HK-2 (cell line): ENCODE data around the gene NCOR2.

ENCODE experiments used
- DNase-seq: peaks from one replicate; pipeline ENCODE4 v3.0.0-alpha.2; 2018; ENCODE audit not compliant: unreplicated experiment

NCOR2 gene

GRCh38 chr12:124566997-124567672, at the start of gene NCOR2:
TSS of gene NCOR2 (minus strand) at chr12:124567612. CDS start at chr12:124495251, 72,361 bp downstream.
- peak; percentile 42 for DNase-seq

DNA sequence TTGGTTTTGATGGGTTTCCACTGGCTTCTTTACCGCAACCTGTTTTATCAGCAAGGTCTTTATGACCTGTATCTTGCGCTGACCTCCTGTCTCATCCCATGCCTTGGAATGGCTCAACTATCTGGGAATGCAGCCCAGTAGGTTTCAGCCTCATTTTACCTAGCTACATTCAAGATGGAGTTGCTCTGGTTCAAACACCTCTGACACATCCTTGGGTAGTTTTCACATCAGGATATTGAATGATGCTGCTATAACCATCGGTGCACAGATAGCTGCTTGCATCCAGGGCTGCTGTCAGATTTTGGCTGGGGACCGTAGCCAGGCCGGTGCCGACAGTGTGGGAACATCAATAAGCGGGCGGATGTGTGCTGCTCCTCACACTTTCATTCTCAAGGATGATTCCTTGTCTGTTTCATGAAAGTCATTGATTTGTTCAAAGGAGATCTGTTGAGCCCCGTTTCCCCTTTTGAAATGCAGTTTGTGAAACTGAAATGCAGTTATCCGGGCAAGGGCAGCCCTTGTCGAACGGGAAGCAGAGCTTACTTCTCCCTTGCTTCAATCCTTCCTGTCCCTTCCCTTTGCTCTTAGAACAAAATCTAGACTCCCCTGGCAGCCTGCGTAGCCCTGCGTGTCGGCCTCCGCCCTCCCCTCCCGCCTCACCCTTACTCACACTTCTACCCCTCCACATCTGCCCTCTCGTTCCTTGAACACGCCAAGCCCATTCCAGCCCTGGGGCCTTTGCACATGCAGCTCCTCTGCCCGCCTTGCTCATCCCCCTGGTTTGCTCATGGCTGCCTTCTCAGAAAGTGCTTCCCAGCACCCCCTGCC, 49.2 kb upstream of the NCOR2 start:
- no peak for DNase-seq

DNA sequence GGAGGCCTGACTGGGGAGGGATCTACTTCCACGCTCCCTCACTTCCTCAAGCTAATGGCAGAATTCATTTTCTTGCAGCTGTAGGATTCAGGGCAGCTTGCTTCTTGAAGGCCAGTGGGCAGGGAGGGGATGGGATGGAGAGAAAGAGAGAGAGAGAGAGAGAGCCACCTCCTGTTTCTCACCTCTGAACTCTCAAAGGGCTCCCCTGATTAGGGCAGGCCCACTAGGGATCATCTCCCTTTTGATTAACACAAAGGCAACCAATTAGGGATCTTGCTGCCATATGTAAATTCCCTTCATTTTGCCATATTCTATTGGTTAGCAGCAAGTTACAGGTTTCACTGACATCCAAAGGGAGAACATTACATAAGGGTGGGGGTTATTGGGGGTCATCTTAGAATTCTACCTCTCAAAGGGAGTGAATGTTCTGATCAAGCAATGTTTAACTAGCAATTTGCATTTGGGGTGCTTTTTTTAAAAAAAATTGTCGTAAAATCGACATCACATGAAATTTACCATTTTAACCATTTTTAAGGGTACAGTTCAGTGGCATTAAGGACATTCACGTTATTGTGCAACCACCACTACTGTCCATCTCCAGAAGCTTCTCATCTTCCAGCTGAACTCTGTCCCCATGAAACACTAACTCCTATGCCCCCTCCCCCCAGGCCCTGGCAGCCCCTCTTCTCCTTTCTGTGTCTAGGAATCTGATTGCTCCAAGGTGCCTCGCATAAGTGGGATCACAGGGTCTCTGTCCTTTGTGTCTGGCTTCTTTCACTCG, 47.3 kb upstream of the NCOR2 start:
- DNase-seq: no peak

DNA sequence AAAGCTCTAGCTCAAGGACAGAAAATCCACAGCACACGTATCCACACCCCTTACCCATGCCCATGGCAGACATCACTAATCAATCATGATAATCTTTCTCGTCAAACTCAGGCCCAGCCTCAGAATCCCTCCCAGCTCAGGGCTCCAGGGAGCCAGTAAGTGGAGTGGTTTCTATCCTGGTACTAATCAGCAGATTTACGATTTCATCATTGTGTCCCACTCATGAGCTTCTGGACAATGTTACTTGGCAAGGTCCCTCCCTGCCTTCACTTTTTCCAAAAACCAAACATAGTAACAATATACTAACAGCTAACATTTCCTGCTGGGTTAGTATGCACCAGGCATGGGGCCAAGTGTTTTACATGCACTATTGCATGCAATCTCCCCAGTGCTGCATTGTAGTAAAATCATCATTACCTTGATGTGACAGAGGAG, 45.8 kb upstream of the NCOR2 start:
- no peak for DNase-seq

DNA sequence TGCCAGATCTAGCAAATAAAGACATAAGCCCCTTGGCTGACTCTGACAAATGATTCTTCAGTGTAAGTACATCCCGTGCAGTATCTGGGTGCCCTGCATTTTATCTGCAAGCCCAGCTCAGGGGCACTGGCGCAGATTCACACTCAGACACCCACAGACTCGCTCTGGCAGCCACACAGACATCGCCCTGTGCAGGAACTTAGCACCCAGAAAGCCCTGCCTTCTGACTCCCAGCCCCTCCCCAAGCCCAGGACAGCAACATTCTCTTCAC, 44.9 kb upstream of the NCOR2 start:
- DNase-seq: no peak

DNA sequence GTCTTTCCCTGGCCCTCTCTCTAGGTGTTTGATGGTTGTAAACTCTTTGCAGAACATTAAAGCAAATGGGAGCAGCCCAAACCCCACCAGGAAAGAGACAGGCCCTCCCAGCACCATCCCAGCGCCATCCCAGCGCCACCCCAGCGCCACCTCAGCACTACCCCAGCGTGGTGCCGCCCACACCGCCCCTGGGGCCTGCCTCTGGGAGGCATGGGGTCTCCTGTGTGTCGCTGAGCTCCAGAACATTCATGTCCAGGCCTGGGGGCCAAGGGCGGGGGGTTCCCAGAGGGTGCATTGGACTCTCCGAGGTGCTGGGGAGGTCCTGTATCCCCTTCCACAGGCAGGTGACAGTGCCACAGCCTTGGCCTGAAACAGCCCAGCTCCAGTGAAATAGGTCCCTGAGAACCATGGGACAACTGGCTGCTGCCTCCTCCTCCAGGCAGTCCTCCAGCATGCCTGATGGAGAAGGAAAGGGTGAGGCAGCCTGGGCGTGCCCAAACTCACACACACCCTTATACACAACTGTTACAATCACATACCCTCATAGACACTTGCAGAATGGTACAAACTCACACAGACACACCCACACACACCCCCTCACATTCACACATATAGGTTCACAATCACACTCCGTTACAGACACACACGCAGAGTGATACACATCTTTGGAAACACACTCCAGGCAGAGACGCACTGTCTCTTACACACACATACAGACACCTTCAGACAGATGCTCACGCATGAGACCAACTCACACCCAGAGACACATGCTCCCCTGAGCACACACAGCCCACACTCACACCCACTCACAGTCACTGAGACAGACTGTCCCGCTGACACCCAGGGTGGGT, 44.4 kb upstream of the NCOR2 start:
- no peak for DNase-seq

GRCh38 chr12:124610629-124611558, 43.5 kb upstream of the NCOR2 start:
- DNase-seq: no peak

DNA sequence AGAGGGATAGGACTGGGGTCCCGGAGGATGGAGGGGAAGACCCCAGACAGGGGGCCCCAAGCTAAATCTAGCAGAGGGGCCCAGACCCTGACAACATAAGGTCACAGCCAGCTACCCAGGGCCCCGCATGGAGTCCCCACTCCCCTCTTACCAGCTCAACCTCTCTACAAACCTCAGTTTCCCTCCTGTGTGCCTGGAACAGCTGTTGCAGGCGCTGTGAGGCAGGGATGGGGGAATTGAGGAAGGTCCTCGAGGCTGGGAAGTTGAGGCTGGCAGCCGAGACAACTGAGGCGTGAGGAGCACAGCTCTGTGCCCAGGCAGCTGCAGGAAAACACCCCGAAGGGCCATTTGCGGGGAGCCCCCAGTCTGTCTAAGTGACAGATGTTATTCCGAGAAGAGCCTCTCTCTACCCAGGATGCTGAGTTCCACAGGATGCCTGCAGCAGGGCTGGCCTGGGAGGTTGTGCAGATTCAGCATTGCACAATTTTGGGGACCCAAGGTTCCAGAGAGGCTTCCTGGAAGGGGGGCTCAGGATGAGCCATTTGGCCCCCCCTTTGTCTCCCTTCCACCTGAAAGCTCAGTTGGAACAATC, 42.7 kb upstream of the NCOR2 start:
- no peak for DNase-seq

GRCh38 chr12:124609041-124609989, 41.9 kb upstream of the NCOR2 start:
- peak; percentile 39 for DNase-seq

- DNase-seq: no peak
Measured at GRCh38 chr12:124608450-124608870, 41.0 kb upstream of the NCOR2 start.

GRCh38 chr12:124607681-124608425, 40.4 kb upstream of the NCOR2 start:
- no peak for DNase-seq

DNA sequence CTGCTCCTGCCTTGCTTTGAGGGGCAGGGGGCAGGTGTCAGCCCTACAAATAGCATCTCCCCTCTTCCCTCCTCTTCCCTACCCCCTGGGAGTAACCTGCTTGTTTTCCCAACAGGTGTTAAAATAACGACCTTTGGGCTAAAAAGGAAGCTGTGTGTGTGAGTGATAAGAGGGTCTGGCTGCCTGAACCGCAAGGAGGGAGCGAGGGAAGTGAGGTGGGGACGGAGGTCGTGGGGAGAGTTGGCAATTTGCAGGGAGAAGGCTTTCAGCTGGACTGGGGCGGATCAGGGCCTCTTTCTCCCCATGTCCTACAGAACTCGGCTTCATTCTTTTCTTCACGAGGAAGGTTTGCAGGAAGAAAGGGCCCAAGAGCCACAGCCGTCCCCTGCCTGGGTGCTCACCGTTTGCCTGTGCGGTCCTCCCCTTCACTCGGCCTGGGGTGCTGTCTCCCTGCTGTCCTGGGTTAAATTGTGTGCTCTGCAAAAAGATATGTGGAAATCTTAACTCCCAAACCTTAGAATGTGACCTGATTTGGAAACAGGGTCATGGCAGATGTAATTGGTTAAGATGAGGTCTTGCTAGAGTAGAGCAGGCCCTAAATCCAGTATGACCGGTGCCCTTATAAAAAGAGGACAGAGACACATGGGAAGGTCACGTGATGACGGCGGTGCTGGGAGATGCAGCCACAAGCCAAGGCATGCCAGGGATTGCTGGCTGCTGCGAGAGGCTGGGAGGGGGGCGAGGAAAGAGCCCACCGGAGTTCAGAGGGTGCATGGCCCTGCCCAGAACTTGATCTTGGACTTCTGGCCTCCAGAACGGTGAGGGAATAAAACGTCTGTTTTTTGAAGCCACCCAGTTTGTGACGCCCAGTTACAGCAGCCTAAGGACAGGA, 38.7 kb upstream of the NCOR2 start:
- DNase-seq: no peak

DNA sequence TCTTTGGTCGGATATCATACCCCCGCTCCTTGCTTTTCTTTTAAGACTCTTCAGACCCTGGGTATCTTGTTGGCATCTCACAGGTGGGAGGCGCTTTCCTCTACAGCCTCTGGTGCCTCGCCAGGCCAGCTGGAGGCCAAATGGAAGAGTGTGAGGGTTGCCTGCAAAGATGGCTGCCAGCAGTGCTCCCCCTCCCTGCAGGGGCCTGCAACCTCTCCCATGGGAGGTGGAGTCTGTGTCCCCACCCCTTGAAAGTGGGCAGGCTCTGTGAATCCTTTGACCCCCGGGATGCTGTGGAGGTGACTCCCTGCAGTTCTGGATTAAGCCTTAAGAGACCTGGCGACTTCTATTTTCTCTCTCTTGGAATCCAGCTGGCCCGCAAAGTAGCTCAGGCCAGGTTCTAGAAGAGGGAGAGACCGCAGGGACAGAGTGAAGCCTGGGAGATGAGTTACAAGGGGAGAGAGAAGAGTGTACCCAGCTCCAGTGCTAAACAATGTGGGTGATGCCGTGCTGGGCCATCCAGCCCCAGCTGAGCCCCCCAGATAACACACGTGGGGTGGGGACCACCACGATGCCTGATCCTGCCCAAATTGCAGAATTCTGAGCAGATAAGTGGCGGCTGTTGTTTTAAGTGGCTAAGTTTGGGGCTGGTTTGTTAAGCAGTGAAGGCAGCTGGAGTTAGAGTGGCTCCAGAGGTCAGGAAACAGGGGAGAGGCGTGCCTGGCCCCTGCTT, 37.9 kb upstream of the NCOR2 start:
- DNase-seq: no peak

GRCh38 chr12:124604264-124604680, 36.9 kb upstream of the NCOR2 start:
- DNase-seq: no peak

- DNase-seq: no peak
Measured at GRCh38 chr12:124603831-124604251, 36.4 kb upstream of the NCOR2 start.

DNA sequence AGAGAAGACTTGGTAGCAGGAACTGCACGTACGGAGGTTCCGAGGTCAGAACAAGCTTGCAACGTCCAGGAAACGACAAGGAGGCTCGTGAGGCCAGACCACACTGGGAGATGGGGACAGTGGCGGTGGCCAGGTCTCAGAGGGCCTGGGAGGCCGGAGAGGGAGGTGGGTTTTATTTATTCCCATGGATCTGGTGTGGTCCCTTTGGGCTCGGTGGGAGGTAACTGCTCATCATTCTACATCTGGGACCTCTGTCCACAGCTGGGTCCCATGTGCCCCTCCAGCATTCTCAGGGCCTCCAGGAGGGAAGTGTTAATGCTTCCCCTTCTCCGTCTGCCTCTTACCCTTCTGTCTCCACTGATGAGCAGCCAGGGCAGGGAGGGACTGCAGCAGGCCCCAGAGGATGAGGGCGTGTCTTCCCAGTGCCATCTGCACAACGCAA, 35.7 kb upstream of the NCOR2 start:
- no peak for DNase-seq
